MCF 10A (cell line): ENCODE measurements around the gene TMEM151B. TPM values are rescaled to one million over a fixed set of nuclear protein-coding genes. Genes with fewer than 3 reads are reported as not detected.

Experiments
- BruUV-seq: library from RNA; stranded (reverse); fragments of 400-500 nt; replicated peaks from 2 replicates; lab custom pipeline; 2021; lab: Mats Ljungman, UMichigan
- CTCF ChIA-PET: fragments of 300-600 bp; sonication (Branson Sonifier 250); formaldehyde crosslinking; extraction: SDS; loops from one replicate; lab custom pipeline; 2021; ENCODE audit warnings: antibody characterized with exemption, inconsistent platforms; lab: Yijun Ruan, JAX
- POLR2A ChIA-PET: fragments of 300-600, 350-650 bp; sonication (Branson Sonifier 250); formaldehyde crosslinking; extraction: SDS; loops from one replicate; lab custom pipeline; 2020; ENCODE audit warnings: antibody characterized with exemption, inconsistent platforms; lab: Yijun Ruan, JAX
- DNase-seq: peaks from one replicate; pipeline ENCODE4 v3.0.0-alpha.2; 2018; ENCODE audit not compliant: unreplicated experiment
- H3K27ac Mint-ChIP-seq: one replicate; pipeline ENCODE4 v1.8.0; 2022; ENCODE audit warnings: mild to moderate bottlenecking, low read depth, mixed read lengths; ENCODE audit not compliant: unreplicated experiment
- H3K27me3 Mint-ChIP-seq: one replicate; pipeline ENCODE4 v1.8.0; 2022; ENCODE audit warnings: mixed read lengths; ENCODE audit not compliant: insufficient read depth, unreplicated experiment
- H3K36me3 Mint-ChIP-seq: one replicate; pipeline ENCODE4 v1.8.0; 2022; ENCODE audit warnings: mild to moderate bottlenecking, moderate library complexity, mixed read lengths; ENCODE audit not compliant: insufficient read depth, unreplicated experiment
- H3K4me1 Mint-ChIP-seq: one replicate; pipeline ENCODE4 v1.8.0; 2022; ENCODE audit warnings: mixed read lengths; ENCODE audit not compliant: insufficient read depth, unreplicated experiment
- H3K4me3 Mint-ChIP-seq: one replicate; pipeline ENCODE4 v1.8.0; 2022; ENCODE audit warnings: mild to moderate bottlenecking, moderate library complexity, mixed read lengths; ENCODE audit not compliant: unreplicated experiment
- H3K9me3 Mint-ChIP-seq: one replicate; pipeline ENCODE4 v1.8.0; 2022; ENCODE audit warnings: mixed read lengths; ENCODE audit not compliant: unreplicated experiment
- intact Hi-C: fragments of 100-400 bp; cut with micrococcal nuclease; formaldehyde crosslinking; loops from 2 replicates; pipeline ENCODE4 v1.14.1; 2022
- total RNA-seq: library from RNA; stranded (reverse); gene quantifications from 2 replicates; pipeline ENCODE4 v1.2.3, GENCODE V29; 2022
- TF ChIP-seq, protein P1 (sequence below): fragments of 200-600 bp; IDR thresholded peaks from one replicate; pipeline ENCODE4 v1.8.0; 2022; ENCODE audit warnings: antibody characterized with exemption, mild to moderate bottlenecking; ENCODE audit not compliant: unreplicated experiment

Gene TMEM151B
- total RNA-seq, 1 experiment from 2014 or later: not detected

GRCh38 chr6:44291841-44292240 lies 21.6 kb downstream of the TMEM151B start:
- intact Hi-C loops: no loop called here
- CTCF ChIA-PET: interaction anchor here (0.9 to 1.3 kb wide), 4 partner anchors 14 to 46 kb away, joined by 3 to 6 read pairs (median 4); partner anchors contain the start of gene AARS2
- no peaks in the 10 kb centered on the region for H3K4me1 Mint-ChIP-seq

DNA sequence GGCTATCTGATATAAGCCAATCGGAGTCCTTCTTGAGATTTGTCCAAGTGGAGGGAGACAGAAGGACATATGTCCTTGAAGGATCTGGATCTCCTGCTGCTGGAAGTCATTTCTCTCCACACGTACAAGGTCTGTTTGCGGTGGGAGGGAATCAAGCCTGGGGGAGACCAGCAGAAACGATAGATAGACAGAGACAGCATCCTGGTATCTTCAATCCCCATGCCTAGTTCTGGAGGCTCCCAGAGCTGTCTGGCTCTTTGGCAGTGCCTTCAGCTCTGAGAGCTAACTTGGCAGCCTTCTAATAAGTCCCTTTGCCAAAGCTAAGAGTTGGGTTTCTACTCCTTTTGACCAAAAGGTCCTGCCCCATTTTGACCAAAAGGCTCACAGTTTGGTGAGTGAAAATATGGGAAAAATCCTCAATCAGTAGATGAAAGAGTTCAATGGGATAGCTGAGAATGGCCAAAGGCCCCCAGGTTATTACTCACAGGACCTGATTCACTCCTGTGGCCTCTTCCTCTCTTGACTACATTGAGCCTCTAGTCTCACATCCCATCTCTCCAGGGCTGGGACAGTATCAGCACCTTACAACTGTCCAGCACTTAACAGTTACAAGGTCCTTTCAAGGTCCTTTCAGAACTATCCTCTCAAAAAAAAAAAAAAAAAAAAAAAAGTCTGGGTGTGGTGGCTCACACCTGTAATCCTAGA lies 22.6 kb downstream of the TMEM151B start:
- intact Hi-C loops: no loop called here
- Mint-ChIP-seq H3K27me3 (peaks cover 67% of the 10 kb centered on the region), H3K4me1 (peaks cover 1% of the 10 kb centered on the region), H3K36me3 (peaks cover 15% of the 10 kb centered on the region), H3K27ac (no peak overlapping the region), H3K4me3 (no peak overlapping the region), H3K9me3 (no peaks in the 10 kb centered on the region)
- BruUV-seq: no TSS peak
- ChIA-PET CTCF (interaction anchor here (0.6 to 1.3 kb wide), 4 partner anchors 18 to 45 kb away, joined by 3 to 5 read pairs (median 3); partner anchors contain the start of gene AARS2), POLR2A (interaction anchor here (0.7 kb wide), 1 partner anchor 17 kb away, joined by 3 read pairs; no protein-coding TSS in a partner anchor)
- TF ChIP-seq, protein P1, sequence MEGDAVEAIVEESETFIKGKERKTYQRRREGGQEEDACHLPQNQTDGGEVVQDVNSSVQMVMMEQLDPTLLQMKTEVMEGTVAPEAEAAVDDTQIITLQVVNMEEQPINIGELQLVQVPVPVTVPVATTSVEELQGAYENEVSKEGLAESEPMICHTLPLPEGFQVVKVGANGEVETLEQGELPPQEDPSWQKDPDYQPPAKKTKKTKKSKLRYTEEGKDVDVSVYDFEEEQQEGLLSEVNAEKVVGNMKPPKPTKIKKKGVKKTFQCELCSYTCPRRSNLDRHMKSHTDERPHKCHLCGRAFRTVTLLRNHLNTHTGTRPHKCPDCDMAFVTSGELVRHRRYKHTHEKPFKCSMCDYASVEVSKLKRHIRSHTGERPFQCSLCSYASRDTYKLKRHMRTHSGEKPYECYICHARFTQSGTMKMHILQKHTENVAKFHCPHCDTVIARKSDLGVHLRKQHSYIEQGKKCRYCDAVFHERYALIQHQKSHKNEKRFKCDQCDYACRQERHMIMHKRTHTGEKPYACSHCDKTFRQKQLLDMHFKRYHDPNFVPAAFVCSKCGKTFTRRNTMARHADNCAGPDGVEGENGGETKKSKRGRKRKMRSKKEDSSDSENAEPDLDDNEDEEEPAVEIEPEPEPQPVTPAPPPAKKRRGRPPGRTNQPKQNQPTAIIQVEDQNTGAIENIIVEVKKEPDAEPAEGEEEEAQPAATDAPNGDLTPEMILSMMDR: no peak
- no peak for DNase-seq

More at GRCh38 chr6:44291841-44292240, 21.6 kb downstream of the TMEM151B start:
- no peak overlapping the region for H3K27ac Mint-ChIP-seq
- H3K9me3 Mint-ChIP-seq: no peaks in the 10 kb centered on the region
- peaks cover 11% of the 10 kb centered on the region for H3K36me3 Mint-ChIP-seq
- peaks cover 74% of the 10 kb centered on the region for H3K27me3 Mint-ChIP-seq
- TF ChIP-seq, protein P1: no peak
- no peak for DNase-seq
- no peak overlapping the region for H3K4me3 Mint-ChIP-seq
- POLR2A ChIA-PET: interaction anchor here (0.7 kb wide), 1 partner anchor 18 kb away, joined by 3 read pairs; no protein-coding TSS in a partner anchor
- BruUV-seq: no TSS peak

GRCh38 chr6:44294832-44295791 lies 24.9 kb downstream of the TMEM151B start:
- H3K27me3 Mint-ChIP-seq: peaks cover 50% of the 10 kb centered on the region
- TF ChIP-seq, protein P1: no peak
- ChIA-PET CTCF (interaction anchor here (0.7 to 1.5 kb wide), 5 partner anchors 9 to 41 kb away, joined by 3 to 5 read pairs (median 3); no protein-coding TSS in a partner anchor), POLR2A (interaction anchor here (0.6 to 2.0 kb wide), 6 partner anchors 11 to 509 kb away, joined by 3 to 6 read pairs (median 4); partner anchors contain the start of gene AARS2)
- intact Hi-C loops: no loop called here
- BruUV-seq: no TSS peak
- H3K4me3 Mint-ChIP-seq: no peak overlapping the region
- no peaks in the 10 kb centered on the region for H3K9me3 Mint-ChIP-seq
- DNase-seq: no peak
- H3K36me3 Mint-ChIP-seq: peaks cover 23% of the 10 kb centered on the region
- H3K4me1 Mint-ChIP-seq: peaks cover 4% of the 10 kb centered on the region
- no peak overlapping the region for H3K27ac Mint-ChIP-seq
